Endothelial cell of umbilical vein (primary cell): Measurements from ENCODE around the gene FANCG. TPM values are rescaled to one million over a fixed set of nuclear protein-coding genes. Genes with fewer than 3 reads are reported as not detected.

Source experiments
- BruUV-seq: library from RNA; stranded (reverse); fragments of 400-500 nt; replicated peaks from 2 replicates; lab custom pipeline; 2021; lab: Mats Ljungman, UMichigan
- CTCF ChIA-PET: fragments of 300-600, 350-600 bp; sonication (Branson Sonifier 250); formaldehyde crosslinking; loops from one replicate; lab custom pipeline; 2021; ENCODE audit warnings: antibody characterized with exemption, inconsistent platforms; lab: Charles Lee
- POLR2A ChIA-PET: fragments of 300-600, 350-600 bp; sonication (Branson Sonifier 250); formaldehyde crosslinking; loops from one replicate; lab custom pipeline; 2021; ENCODE audit warnings: antibody characterized with exemption, inconsistent platforms; lab: Charles Lee
- DNase-seq: peaks from one replicate; pipeline ENCODE4 v3.0.0-alpha.2; 2011; ENCODE audit warnings: low read depth, low spot score
- FAIRE-seq: peaks from 2 replicates; lab custom pipeline; 2011; peaks lifted over from hg19 to GRCh38; lab: Jason Lieb, UNC
- H2AFZ ChIP-seq: 2 replicates; pipeline ENCODE4 v1.6.0; 2012; ENCODE audit warnings: low read depth, low read length, control low read depth, inconsistent platforms
- H3K27ac ChIP-seq: 2 replicates; pipeline ENCODE4 v1.5.1; 2011; ENCODE audit warnings: low read depth, mild to moderate bottlenecking, control low read depth, low read length, moderate library complexity; ENCODE audit not compliant: insufficient read depth
- H3K27me3 ChIP-seq, 2 experiments: 2 replicates each; pipeline versions ENCODE4 v1.6.0 to v1.6.1; 2011; ENCODE audit warnings: low read length in 2 of 2, mixed read lengths in 1 of 2; ENCODE audit not compliant: control insufficient read depth in 2 of 2, insufficient read depth in 2 of 2
- H3K36me3 ChIP-seq, 2 experiments: 2 replicates in 1 of 2; 3 replicates in 1 of 2; pipeline ENCODE4 v1.5.1; 2011; ENCODE audit warnings: low read length in 2 of 2, mild to moderate bottlenecking in 1 of 2, moderate library complexity in 1 of 2; ENCODE audit not compliant: control insufficient read depth in 2 of 2, insufficient read depth in 2 of 2; ENCODE audit errors: extremely low read depth in 1 of 2
- H3K4me1 ChIP-seq: 3 replicates; pipeline ENCODE4 v1.5.1; 2011; ENCODE audit warnings: mild to moderate bottlenecking, low read length; ENCODE audit not compliant: control insufficient read depth, insufficient read depth; ENCODE audit errors: extremely low read depth
- H3K4me2 ChIP-seq: 2 replicates; pipeline ENCODE4 v1.6.1; 2011; ENCODE audit warnings: low read length, control low read depth, mixed read lengths; ENCODE audit not compliant: insufficient read depth
- H3K4me3 ChIP-seq, 3 experiments: fragments of 200-600 bp in 1 of 3; sonication (generic), shearing (Covaris generic) in 1 of 3; replicated peaks in 1 of 3; 2 replicates each; pipeline ENCODE4 v1.5.1; 2011 to 2016; ENCODE audit warnings: control low read depth in 3 of 3, low read length in 3 of 3, mild to moderate bottlenecking in 2 of 3, inconsistent platforms in 1 of 3, low read depth in 1 of 3, moderate library complexity in 1 of 3; ENCODE audit not compliant: insufficient read depth in 1 of 3
- H3K79me2 ChIP-seq: 2 replicates; pipeline ENCODE4 v1.6.0; 2012; ENCODE audit warnings: low read length, inconsistent platforms; ENCODE audit not compliant: control insufficient read depth, insufficient read depth
- H3K9ac ChIP-seq: replicated peaks from 2 replicates; pipeline ENCODE3; 2011; ENCODE audit warnings: low read length, control low read depth; ENCODE audit not compliant: insufficient read depth; ENCODE audit errors: extremely low read depth
- H3K9me1 ChIP-seq: replicated peaks from 3 replicates; pipeline ENCODE4 v1.6.0; 2011; ENCODE audit warnings: mild to moderate bottlenecking, low read length; ENCODE audit not compliant: control insufficient read depth, insufficient read depth; ENCODE audit errors: extremely low read depth
- H3K9me3 ChIP-seq: replicated peaks from 2 replicates; pipeline ENCODE4 v1.5.1; 2012; ENCODE audit warnings: low read length, inconsistent platforms; ENCODE audit not compliant: control insufficient read depth, insufficient read depth
- H4K20me1 ChIP-seq: replicated peaks from 2 replicates; pipeline ENCODE3; 2011; ENCODE audit warnings: mild to moderate bottlenecking, low read length; ENCODE audit not compliant: control insufficient read depth, insufficient read depth; ENCODE audit errors: extremely low read depth
- CTCF ChIP-seq, 2 donors: IDR thresholded peaks; 1 replicate in 1 of 2; 2 replicates in 1 of 2; pipeline ENCODE4 v1.5.1; 2011; ENCODE audit warnings: low read length in 2 of 2, mild to moderate bottlenecking in 2 of 2, moderate library complexity in 2 of 2, control low read depth in 1 of 2, inconsistent platforms in 1 of 2, low read depth in 1 of 2; ENCODE audit not compliant: insufficient read depth in 1 of 2; ENCODE audit errors: extremely low read depth in 1 of 2
- EZH2 ChIP-seq: IDR thresholded peaks from 2 replicates; pipeline ENCODE4 v1.6.1; 2012; ENCODE audit warnings: borderline replicate concordance, low read depth, mild to moderate bottlenecking, moderate library complexity, low read length, inconsistent platforms; ENCODE audit not compliant: severe bottlenecking
- FOS ChIP-seq: IDR thresholded peaks from 2 replicates; pipeline ENCODE4 v1.6.1; 2011; ENCODE audit warnings: mild to moderate bottlenecking, low read length, moderate library complexity, borderline replicate concordance; ENCODE audit not compliant: insufficient read depth
- GATA2 ChIP-seq: IDR thresholded peaks from 2 replicates; pipeline ENCODE4 v1.7.0; 2011; ENCODE audit warnings: low read depth, mild to moderate bottlenecking, moderate library complexity, mixed read lengths, low read length; ENCODE audit not compliant: insufficient read length, insufficient read depth
- JUN ChIP-seq: IDR thresholded peaks from 2 replicates; pipeline ENCODE4 v1.6.1; 2011; ENCODE audit warnings: borderline replicate concordance, low read depth; ENCODE audit not compliant: insufficient read length, insufficient read depth
- MYC ChIP-seq: IDR thresholded peaks from one replicate; pipeline ENCODE4 v1.6.1; 2011; ENCODE audit warnings: mild to moderate bottlenecking, low read depth, low read length
- POLR2A ChIP-seq: IDR thresholded peaks from 2 replicates; pipeline ENCODE4 v1.6.1; 2012; ENCODE audit warnings: low read depth, mild to moderate bottlenecking, control low read depth, low read length
- POLR2AphosphoS5 ChIP-seq: IDR thresholded peaks from 2 replicates; pipeline ENCODE4 v1.6.1; 2012; ENCODE audit warnings: low read depth, mild to moderate bottlenecking, control low read depth, low read length, moderate library complexity; ENCODE audit not compliant: insufficient read depth
- dilution Hi-C: fragments of 300-500 bp; cut with MboI; formaldehyde crosslinking; loops from one replicate; pipeline ENCODE4 v1.15.0; 2019; ENCODE audit warnings: low sequenced_read_pairs; ENCODE audit not compliant: extremely low pct_ligation_motif_present
- intact Hi-C: fragments of 100-400 bp; cut with micrococcal nuclease; formaldehyde crosslinking; loops from one replicate; pipeline ENCODE4 v1.10.0; 2022
- polyA plus RNA-seq, 4 experiments: library from polyadenylated mRNA; depleted of rRNA in 3 of 4; stranded (reverse) in 3 of 4; unstranded in 1 of 4; fragments of >200 nt; gene quantifications; 2 replicates each; pipeline versions ENCODE4 v1.2.1 to v1.2.3, GENCODE V29; 2011 to 2012; ENCODE audit warnings: missing spikeins in 1 of 4
- total RNA-seq: library from RNA; stranded (reverse); gene quantifications from 2 replicates; pipeline ENCODE4 v1.2.3, GENCODE V29; 2021
- TF ChIP-seq, protein P1 (sequence below): IDR thresholded peaks from 2 replicates; pipeline ENCODE4 v1.6.1; 2011; ENCODE audit not compliant: insufficient read depth, insufficient read length

The FANCG gene
- total and polyA plus RNA-seq, 2 donors (not counting 3 experiments of a cell fraction or from before 2014, with no cell fraction given) = 31.6 to 58.0 TPM

GRCh38 chr9:35108946-35109575, 29.3 kb upstream of the FANCG start:
- ChIA-PET CTCF (no interaction called here), POLR2A (no interaction called here)
- H4K20me1 ChIP-seq = no peaks in the 10 kb centered on the region
- H3K27ac ChIP-seq = no peak overlapping the region
- no peak overlapping the region for H2AFZ ChIP-seq
- FAIRE-seq (no peak), DNase-seq (no peak)
- no TSS peak for BruUV-seq
- H3K9ac ChIP-seq = no peak overlapping the region
- H3K36me3 ChIP-seq = peaks cover 6 to 35% of the 10 kb centered on the region in 2 experiments
- peaks cover 37% of the 10 kb centered on the region for H3K4me1 ChIP-seq
- dilution Hi-C loops (no loop called here), intact Hi-C loops (no loop called here)
- H3K79me2 ChIP-seq = peaks cover 30% of the 10 kb centered on the region
- H3K4me3 ChIP-seq = no peak overlapping the region
- no peaks in the 10 kb centered on the region for H3K9me3 ChIP-seq
- H3K9me1 ChIP-seq = no peaks in the 10 kb centered on the region
- no peaks in the 10 kb centered on the region for H3K27me3 ChIP-seq
- TF ChIP-seq JUN = no peak
- no peak for TF ChIP-seq POLR2A
- TF ChIP-seq CTCF (IDR thresholded peaks at IDR 0.05; ENCODE audit: extremely low read depth in 1 of 2, insufficient read depth in 1 of 2, low read depth in 1 of 2, low read length in 2 of 2) = no peak
- TF ChIP-seq EZH2 = no peak
- TF ChIP-seq MYC = no peak
- no peak for TF ChIP-seq GATA2
- H3K4me2 ChIP-seq = no peak overlapping the region

DNA sequence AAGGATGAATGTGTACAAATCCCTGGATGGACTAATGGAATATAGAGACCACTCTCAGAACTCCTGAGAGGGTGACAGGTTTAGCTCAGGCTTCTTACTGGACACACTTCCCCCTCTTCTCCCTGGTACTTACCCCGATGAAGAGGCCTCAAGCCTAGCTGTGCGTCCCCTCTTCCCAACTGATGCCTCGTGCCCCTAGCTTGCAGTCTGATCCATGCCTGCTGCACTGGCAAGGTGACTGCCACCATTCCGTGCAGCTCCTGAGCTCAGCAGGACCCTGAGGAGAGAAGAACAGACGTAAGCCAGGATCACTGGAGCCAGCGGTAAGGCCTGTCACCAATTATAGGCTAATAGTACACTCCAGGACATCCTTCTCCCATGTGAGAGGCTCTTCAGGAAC, 28.7 kb upstream of the FANCG start:
- POLR2A ChIA-PET = no interaction called here
- H3K4me1 ChIP-seq = peaks cover 37% of the 10 kb centered on the region
- FAIRE-seq = no peak

More for the DNA sequence above, 28.7 kb upstream of the FANCG start:
- Histone ChIP-seq H4K20me1 (no peaks in the 10 kb centered on the region), H3K4me2 (no peak overlapping the region), H3K9me3 (no peaks in the 10 kb centered on the region), H3K4me3 (no peak overlapping the region), H3K27me3 (no peaks in the 10 kb centered on the region), H3K9ac (no peak overlapping the region), H3K36me3 (peaks cover 6 to 35% of the 10 kb centered on the region in 2 experiments), H3K27ac (no peak overlapping the region), H3K9me1 (no peaks in the 10 kb centered on the region), H2AFZ (no peak overlapping the region), H3K79me2 (peaks cover 30% of the 10 kb centered on the region)
- intact Hi-C loops = no loop called here
- DNase-seq = no peak
- dilution Hi-C loops = no loop called here
- no TSS peak for BruUV-seq
- TF ChIP-seq EZH2 (no peak), POLR2A (no peak), GATA2 (no peak), CTCF (IDR thresholded peaks at IDR 0.05; ENCODE audit: extremely low read depth in 1 of 2, insufficient read depth in 1 of 2, low read depth in 1 of 2, low read length in 2 of 2) (no peak), JUN (no peak), MYC (no peak), FOS (no peak), POLR2AphosphoS5 (no peak)
- TF ChIP-seq, protein P1, sequence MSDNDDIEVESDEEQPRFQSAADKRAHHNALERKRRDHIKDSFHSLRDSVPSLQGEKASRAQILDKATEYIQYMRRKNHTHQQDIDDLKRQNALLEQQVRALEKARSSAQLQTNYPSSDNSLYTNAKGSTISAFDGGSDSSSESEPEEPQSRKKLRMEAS = no peak
- CTCF ChIA-PET = no interaction called here
